ENCODE data around the gene CFL1.
A peak's percentile ranks its signal among the peaks of the same experiment; 100 is the strongest.
"Not testable (repeated sequence)": the region's sequence is repeated elsewhere in the genome, so short reads cannot be mapped to it uniquely, and the experiment has no call there.

CFL1 gene

DNA sequence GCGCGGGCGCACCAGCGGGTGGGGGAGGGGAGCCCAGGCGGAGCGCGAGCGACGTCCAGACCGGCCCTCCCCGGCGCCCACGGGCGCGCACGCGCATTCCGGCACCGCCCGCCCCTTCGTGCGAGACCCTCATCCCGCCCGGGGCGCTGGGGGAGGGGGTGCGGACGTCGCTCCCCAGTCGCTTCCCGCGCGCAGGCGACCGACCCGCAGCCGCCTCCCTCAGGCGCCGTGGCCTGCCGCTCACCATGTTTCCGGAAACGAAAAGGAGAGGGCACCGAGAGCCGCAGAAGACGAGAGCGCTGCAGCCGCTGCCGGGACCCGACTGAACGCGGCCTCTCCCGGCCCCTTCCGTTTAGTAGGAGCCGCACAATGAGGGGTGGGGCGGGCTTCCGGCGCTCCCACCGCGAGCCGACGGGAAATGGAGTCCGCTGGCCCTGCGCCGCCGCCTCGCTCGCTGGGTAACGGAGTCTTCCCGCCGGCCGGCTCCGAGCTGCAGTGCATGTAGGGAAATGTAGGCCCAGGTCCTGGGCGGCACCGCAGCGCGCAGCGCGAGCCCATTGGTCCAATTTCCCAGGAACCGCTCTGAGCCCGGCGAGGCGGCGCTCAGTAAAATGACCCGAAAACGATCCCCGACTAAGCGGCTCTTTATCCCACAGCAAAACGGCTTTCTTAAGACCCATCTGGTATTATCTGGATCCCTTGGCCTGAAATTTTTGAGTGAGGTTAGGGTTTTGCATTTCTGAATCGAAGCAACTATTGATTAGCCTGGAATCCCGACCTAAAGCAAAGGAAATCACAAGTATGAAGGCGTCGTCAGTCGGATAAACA, at the start of gene CFL1:
Gene CFL1 (minus strand): TSS at position 328 of the 828 bp plus-strand sequence. CDS start 81 bp downstream, at position 247.
- FAIRE-seq: peak; percentile 59
- DNase-seq (ENCODE audit: low spot score): peak; percentile 90

DNA sequence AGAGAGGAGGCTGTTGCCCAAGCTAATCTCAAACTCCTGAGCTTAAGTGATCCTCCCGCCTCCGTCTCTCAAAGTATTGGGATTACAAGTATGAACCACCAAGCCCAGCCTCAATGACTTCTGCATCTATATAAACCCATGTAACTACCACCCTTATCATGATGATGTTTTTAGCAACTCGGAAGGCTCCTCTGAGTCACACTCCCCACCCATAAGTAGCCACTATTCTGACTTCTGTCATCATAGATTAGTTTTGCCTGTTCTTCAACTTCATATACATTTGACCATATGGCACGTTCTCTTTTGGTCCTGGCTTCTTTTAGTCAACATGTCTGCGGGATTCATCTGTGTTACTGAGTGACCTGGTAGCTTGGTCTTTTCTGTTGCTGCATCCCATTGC, 48.6 kb upstream of the CFL1 start:
- DNase-seq (ENCODE audit: low spot score) (no peak), FAIRE-seq (no peak)

DNA sequence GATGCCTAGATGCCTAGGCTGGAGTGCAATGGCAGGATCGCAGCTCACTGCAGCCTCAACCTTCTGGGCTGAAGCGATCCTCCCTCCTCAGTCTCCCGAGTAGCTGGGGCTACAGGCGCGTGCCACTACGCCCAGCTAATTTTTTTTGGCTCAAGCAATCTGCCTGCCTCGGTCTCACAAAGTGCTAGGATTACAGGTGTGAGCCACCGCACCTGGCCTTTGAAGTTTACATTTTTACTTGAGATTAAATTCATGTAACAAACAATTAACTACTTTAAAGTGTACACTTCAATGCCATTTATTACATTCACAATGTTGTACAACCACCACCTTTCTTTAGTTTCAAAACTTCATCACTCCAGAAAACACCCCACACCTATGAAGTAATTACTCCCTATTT, 45.7 kb upstream of the CFL1 start:
- DNase-seq (ENCODE audit: low spot score) (no peak), FAIRE-seq (no peak)

DNA sequence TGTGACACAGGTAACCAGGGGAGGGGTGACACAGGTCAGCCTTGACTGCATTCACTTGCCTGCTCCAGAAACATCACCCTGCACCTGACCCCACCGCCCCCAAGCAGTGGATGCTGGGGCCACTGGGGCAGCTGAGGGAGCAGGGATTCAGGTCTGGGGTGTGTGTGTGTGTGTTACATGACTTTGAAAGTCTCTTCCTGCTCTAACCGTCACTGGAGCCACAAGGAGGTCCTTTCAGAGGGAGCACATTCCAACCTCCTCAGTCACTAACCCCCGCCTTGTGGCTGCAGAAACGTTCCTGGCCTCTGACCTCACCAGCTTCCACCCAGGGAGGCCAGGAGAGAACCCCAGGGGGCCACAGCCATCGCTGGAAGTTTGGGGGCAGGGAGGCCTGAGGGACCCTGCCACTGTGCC, 45.1 kb upstream of the CFL1 start:
- peak; percentile 95 for DNase-seq (ENCODE audit: low spot score)
- FAIRE-seq: peak; percentile 72

DNA sequence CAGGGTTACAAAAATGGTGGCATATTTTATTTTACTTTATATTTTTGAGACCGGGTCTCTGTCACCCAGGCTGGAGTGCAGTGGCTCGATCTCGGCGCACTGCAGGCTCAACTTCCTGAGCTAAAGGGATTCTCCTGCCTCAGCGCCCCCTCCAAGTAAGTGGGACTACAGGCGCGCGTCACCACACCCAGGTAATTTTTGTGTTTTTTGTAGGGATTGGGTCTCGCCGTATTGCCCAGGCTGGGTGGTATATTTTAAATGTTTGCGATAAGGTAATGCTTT, 42.9 kb upstream of the CFL1 start:
- FAIRE-seq: no peak

DNA sequence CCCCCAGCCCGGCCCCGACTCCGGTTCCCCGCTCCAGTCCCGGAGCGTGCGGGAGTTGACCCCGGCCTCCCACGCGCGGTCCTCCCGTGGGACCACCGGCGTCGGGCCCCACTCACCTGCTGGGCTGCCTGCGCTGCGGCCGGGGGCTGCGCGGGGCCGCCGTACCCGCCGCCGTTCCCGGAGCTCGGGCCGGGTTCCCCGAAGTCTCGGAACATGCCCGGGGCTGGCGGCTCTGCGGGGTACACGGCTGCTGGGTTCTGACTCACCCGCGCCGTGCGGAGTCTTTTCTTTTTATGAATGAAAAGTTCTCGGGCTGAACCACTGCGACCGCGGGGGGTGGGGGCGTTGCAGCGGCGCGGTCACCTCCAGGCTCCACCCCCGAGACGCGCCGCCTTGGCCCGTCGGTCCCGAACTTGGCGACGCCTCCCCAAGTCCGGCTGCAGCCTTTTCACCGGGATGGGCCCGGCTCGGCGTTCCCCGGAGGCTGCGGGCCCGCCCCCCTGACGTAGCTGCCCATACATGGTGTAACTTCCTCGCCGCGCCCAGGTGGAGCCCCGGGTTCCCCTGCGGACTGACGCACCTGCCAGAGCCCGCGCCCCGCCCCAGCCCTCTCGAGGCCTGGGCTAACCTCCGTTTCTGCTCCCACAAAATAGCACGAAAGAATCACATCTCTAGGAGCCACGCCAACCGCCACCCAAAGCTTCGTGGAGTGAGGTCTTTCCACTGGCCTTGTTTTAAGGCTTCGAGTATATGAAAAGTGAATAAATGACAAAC, 42.3 kb upstream of the CFL1 start, which contains the start of gene FOSL1:
Gene FOSL1 (minus strand): TSS at position 264 of the 774 bp plus-strand sequence. CDS start 49 bp downstream, at position 215.
- FAIRE-seq (no peak), DNase-seq (ENCODE audit: low spot score) (peak; percentile 88)

More for the DNA sequence above, 42.9 kb upstream of the CFL1 start:
- DNase-seq (ENCODE audit: low spot score): no peak

DNA sequence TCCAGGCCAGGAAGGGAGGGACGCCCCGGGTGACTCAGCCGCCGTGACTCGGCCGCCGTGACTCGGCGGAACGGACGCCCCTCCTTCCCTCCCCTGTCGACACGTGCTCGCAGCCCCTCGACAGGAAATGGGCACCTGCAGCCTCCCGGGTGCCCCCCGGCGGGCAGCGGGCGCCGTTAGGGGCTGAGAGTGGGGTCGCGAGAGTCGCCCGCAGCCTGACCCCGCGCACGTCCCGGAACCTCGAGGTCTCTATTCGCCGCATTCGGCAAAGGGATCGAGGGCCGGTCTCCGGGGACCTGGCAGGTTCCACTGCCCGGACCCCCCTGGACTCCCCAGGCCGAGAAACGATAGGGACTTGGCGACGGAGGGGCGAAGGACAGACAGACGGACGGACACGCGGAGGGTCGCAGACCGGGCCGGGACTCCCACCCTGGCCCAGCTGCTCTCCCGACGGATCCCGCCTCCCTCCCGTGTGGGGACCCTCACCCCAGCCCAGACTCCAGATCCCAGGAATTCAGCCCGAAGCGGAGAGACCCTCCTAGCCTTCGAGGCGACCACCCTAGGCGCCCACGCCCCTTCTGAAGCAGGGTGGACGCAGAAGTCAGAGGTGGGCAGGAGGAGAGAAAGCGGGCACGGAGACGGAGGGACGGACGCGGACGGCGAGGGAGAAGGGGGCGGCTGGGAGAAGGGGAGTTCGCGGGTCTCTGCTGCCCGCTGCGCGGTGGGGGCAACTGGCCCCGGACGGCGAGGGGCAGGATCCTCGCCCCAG, 41.6 kb upstream of the CFL1 start:
- DNase-seq (ENCODE audit: low spot score): peak; percentile 77
- no peak for FAIRE-seq

DNA sequence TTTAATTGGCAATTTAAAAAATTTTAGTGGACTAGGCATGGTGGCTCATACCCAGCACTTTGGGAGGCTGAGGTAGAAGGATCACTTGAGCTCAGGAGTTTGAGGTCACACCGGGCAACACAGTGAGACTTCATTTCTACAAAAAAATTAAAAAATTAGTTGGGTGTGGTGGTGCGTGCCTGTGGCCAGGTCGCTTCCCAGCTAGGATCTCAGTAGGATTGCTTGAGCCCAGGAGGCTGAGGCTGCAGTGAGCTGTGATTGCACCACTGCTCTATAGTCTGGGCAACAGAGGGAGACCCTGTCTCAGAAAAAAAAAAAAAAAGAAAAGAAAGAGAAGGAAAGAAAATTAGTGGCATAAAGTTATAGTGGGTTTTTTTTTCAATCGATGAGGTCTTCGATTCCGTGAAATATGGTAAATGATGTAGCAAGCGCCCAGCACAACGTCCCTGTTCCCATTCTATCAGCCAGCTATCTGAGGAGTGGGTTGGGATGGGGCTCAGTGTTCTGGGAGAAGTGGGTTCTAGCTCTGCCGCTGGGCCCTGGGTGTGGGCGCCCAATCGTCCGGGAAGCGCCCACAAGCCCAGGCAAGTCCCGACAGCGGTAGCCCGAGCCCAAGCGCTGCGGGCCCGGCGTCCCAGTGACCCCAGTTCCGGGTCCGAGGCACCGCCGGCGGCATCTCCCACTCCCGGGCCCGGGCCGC, 40.8 kb upstream of the CFL1 start:
- FAIRE-seq (no peak), DNase-seq (ENCODE audit: low spot score) (no peak)

DNA sequence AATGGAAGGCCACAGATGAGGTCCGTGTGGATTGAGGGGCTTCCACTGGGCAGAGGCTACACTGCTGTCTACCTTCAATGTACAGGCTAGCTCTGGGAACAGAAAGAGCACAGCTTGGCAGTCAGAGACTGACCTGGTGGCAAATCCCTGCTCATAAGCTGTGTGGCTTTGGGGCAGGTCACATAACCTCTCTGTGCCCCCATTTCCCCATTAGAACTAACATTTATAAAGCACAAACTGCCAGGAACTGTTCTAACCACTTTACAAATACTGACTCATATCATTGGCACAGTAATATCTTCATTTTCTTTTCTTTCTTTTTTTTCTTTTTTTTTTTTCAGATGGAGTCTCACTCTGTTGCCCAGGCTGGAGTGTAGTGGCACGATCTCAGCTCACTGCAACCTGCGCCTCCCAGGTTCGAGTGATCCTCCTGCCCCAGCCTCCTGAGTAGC, 39.1 kb upstream of the CFL1 start:
- no peak for DNase-seq (ENCODE audit: low spot score)
- FAIRE-seq: no peak

DNA sequence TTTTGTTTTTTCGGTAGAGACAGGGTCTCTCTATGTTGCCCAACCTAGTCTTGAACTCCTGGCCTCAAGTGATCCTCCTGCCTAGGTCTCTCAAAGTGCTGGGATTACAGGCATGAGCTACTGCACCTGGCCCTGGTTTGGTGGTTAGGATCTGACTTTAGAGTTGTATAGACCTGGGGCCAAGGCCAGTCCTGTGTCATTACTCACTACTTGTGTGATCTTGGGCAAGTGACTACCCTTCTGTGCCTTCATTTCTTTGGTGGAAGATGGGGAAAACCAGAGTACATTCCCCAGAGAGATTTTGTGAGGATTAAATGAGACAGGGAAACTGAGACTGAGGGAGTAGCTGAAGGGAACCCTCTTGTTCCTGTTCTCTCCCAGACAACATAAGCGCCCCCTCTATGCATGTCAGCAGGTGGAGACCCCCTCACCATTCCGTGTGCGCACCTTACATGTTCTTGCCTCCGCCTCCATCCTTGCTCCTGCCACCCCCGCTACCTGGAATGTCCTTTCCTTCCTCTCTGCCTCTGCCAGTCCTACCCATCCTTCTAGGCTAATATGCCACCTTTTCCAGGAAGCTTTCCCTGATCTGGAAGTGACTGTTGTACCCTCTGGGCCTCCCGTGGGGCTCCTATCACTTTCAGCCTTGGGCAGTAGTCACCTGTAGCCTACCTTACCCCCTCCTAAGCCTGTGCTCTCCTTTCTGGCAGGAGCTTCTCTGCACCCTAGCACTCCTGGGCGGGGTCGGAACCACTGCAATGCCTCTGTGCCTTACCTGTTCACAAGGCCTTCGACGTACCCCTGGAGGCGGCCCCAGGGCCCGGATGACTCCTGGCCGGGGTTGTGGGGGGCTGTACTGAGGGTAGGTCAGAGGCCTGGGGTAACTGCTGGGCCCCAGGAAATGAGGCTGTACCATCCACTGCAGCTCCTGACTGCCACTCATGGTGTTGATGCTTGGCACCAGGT, 38.3 kb upstream of the CFL1 start:
- no peak for DNase-seq (ENCODE audit: low spot score)
- FAIRE-seq: no peak

DNA sequence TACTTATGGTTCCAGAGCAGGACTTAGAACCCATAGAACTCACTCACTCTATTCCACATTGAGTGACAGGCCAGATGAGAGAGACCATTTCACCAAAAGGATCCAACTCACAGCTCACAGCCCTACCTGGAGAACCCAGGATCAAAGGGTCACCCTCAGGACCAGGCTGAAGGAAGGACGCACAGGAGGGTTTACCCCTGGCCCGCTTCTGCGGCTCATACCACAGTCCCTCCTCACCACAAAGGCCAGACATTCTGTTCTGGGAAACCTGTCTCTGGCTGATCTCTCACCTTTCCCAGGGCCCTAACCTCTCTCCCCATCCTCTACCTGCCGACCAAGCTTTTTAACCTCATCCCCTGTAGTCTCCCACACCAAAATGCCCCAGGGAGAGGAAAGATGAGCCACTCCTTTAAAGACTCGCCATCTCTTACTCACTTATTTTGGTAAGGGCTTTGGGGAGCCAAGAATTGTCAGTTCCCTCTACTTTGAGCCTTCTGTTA, 37.6 kb upstream of the CFL1 start:
- FAIRE-seq: no peak
- DNase-seq (ENCODE audit: low spot score): no peak

DNA sequence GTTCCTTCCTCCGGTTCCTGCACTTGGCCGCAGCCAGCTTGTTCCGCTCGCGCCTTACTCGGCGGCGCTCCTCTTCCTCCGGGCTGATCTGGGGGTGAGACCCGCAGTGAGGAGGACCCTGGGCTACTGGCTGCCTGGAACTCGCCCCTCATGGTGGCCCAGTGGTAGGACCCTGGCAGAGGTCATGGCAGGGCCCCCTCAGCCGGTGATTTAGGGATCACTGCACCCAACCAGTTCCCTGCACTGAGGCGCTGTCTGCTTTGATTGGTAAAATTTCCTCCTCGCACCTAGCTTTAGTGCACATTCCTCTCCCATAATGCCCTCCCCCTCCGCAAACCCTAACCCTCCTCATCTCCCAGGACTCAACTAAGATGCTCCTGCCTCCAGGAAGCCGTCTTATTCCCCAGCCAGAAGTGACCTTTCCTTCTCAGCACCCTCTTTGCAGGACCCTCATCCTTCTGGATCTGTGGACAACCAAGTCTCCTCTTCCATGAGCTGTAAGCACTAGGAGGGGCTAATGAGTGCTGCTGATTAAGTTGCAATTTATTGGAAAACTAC, 36.1 kb upstream of the CFL1 start:
- no peak for DNase-seq (ENCODE audit: low spot score)
- FAIRE-seq: no peak

DNA sequence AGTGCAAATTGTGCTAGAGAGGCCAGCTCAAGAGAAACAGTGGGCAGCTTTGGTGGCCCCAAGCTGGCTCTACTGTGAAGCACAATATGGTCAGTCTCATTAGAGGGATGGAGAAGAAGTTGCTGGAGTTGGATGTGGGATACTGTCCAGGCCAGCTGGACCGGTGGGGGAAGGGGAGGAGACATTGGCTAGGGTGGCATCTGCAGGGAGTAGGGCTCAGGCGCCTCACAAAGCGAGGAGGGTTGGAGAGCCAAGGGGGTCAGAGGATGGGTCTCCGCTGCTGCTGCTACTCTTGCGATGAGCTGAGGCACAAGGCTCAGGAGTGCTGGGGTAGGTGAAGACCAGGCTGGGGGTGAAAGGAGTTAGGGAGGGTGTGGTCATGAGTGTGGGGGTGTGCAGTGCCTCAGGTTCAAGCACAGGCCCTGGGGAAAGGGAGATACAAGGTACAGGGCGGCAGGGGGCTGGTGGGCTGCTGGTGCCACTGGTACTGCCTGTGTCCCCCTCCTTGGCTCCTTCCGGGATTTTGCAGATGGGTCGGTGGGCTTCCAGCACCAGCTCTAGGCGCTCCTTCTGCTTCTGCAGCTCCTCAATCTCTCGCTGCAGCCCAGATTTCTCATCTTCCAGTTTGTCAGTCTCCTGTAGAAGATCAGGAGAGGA, 34.8 kb upstream of the CFL1 start:
- DNase-seq (ENCODE audit: low spot score) (no peak), FAIRE-seq (no peak)

DNA sequence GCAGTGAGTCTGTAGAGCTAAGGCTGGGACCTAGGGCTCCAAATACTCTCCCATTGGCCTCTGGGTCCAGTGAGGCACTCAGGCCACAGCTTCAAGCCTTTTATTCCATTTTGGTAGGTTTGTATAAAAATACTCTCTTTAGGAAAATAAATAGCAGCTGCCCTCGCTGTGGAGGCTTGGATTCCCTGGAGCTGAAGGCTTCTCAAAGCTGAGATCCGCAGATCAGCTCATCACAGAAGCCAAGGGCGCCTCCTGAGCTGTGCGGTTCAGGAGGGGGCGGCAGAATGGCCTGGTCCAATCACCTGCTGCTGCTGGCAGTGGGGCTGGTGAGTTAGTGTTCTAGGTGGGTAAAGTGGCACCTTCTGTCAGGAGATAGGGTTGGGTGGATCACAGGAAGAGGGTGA, 34.2 kb upstream of the CFL1 start:
- not testable (repeated sequence) for FAIRE-seq; DNase-seq (ENCODE audit: low spot score)

DNA sequence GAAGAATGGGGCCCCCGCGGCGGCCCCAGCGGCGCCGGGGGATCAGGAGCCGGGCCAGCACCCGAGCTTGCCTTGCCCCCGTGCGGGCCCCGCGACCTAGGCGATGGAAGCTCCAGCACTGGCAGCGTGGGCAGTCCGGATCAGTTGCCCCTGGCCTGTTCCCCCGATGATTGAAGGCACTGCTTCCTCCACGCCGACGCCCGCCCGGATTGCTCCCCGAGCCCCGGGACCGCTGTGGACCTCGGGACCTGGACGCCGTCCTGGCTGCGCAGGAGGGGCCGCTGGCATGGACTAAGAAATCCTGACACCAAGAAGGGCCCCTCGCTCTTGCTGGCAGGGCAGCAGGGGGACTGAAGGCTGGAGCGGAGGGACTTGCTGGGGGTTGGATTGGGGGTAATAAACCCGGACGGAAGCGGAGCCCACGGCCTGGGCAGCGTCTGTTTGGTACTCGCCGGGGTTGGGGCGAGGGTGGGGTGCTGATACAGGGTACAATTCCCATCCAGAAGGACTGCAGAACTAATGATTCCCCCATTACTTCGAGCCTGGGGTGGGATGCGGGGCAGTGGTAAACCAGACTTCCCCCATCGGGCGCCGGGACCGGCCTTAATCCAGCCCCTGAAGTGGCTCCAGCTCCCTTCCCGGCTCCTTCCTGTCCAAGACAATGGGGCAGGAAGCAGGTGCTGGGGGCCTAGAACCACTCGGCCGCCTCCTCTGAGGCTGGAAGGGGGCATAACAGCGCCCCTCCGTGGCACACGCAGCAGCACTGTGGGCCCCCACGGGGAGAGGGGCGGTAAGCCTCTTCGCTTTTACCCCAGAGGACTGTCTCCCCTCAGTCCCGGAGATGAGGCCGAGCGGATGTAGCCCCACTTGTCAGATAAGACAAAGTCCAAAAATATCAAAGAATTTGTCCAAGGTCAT, 33.5 kb upstream of the CFL1 start:
- DNase-seq (ENCODE audit: low spot score) (peak; percentile 45), FAIRE-seq (no peak)

DNA sequence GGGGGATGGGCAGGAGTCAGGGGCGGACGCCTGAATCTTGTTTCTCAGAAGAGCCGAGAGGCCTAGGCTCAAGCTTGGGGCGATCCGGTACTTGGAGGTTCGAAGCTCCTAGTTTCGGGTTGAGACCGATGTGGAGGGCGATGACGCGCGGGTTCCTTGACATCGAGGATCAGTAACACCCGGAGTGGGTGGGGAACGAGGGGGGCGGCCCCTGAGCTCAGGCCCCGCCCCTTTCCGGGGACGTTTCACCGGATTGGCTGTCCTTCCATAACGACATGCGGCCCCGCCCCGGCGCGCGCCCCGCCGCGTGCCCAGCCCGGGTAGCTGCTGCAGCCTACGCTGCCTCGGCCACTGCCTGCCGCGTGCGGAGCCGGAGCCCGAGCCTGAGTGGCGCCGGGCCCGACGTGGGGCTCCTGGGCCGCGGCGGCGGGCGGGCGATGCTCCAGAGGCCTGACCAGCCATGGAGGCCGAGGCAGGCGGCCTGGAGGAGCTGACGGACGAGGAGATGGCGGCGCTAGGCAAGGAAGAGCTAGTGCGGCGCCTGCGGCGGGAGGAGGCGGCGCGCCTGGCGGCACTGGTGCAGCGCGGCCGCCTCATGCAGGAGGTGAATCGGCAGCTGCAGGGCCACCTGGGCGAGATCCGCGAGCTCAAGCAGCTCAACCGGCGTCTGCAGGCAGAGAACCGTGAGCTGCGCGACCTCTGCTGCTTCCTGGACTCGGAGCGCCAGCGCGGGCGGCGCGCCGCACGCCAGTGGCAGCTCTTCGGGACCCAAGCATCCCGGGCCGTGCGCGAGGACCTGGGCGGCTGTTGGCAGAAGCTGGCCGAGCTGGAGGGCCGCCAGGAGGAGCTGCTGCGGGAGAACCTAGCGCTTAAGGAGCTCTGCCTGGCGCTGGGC, 32.6 kb upstream of the CFL1 start, which contains the start of gene CCDC85B:
Gene CCDC85B (plus strand): TSS at position 350 of the 895 bp plus-strand sequence. CDS start 111 bp downstream, at position 461.
- DNase-seq (ENCODE audit: low spot score): peak; percentile 85
- no peak for FAIRE-seq

Data from RCC 7860 (cell line).